ENCODE measurements around the gene PRELID1.
"Not testable (repeated sequence)": the region's sequence is repeated elsewhere in the genome, so short reads cannot be mapped to it uniquely, and the experiment has no call there.

Gene PRELID1

DNA sequence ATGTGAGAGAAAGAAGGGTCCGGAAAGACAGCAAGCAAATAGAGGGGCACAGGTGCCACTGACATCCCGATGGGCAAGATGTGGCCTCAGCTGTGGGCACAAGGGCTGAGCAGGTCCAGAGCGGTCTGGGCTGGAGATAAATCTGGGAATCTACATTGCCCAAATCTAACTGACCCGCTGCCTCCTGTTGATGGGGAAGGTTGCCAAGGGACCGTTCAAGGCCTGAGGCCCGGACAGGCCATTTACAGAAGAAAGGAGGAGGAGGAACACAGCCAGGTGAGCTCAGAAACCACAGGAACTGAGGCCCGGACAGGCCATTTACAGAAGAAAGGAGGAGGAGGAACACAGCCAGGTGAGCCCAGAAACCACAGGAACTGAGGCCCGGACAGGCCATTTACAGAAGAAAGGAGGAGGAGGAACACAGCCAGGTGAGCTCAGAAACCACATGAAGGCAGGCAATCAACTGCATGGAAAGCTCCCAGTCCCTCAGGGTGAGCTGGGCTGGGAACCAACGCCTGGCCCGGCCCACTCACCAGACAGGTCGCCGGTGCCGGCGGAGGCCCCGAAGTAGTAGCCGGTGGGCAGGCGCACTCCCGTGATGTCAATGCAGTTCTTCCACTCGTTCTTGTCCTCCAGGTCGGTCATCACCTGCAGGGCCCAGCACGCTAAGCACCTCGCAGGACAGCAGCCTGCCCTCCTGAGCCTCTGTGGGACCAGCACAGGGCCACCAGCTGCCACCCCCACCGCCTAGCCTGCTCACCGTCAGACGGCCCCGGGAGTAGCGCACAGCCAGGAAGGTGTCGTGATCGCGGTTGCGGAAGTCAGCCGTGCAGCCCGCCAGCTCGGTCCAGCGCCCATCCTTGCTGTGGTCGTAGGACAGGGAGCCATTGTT lies 33.2 kb downstream of the PRELID1 start:
- no peak for DNase-seq (ENCODE audit: low read depth)

DNA sequence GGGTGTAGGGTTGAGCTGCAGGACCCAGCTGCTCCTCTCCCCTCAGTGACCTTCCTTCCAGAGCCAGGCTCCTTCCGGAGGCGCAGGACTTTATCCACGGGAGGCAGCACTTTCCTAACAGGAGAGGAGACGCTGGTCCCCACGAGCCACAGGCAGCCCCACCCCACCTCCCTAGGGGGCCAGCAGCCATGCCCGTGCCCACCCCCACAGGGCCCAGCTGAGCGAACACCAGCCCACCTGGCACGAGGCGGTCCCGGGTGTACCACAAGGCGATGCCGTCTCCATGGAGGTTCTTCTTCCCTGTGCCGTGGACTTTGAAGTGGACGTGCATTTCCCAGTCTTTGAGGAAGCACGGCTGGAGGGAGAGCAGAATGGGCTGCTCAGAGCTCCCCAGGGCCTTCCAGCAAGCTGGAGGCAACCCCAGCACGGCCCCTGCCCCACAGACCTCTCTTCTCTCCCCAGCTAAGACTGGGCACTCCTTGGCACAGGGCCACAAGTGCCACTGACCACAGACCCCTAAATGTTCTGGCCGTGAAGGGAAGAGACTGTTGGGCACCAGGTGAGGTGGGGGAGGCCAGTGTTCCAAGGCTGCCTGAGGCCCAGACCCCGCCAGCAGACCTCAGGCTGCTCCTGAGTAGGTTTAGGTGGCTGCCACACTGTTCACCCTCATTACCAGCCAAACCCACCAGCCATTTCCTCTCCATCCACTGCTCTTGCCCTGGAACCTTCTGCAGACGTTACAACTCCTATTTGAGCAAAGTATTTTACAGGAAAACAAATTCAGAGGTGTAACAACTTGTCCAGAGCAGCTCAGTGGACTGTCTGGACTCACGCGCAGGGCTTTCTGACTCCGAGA lies 34.9 kb downstream of the PRELID1 start:
- no peak for DNase-seq (ENCODE audit: low read depth)

DNA sequence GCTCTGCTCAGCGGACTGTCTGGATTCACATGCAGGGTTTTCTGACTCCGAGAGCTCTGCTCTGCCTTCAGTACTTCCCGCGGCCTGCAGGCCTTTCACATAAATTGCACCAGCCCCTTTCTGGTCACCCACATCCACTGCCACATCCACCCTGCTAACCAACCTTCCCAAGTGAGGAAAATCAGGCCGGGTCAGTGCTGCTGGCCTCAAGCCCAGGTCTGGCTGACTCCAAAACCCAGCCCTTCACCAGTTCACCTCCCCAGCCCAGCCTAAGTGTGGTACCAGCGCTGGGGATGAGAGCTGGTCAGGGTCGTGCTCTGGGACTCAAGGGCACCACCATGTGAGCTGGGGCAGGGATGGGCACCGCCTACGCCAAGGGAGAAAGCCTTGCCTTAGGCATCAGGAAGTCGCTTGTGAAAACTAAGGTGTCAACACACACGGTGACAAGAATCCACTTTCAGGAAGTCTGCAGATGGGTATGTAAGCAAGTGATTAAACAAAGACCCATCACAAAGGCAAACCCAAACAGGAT lies 35.6 kb downstream of the PRELID1 start:
- DNase-seq (ENCODE audit: low read depth): no peak

DNA sequence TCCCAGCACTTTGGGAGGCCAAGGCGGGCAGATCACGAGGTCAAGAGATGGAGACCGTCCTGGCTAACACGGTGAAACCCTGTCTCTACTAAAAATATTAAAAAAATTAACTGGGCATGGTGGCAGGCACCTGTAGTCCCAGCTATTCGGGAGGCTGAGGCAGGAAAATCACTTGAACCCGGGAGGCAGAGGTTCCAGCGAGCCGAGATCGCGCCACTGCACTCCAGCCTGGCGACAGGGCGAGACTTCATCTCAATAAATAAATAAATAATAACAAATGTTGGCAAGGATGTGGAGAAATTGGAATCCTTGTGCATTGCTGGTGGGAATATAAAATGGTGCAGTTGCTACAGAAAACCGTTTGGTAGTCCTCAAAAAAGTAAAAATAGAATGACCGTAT lies 39.4 kb downstream of the PRELID1 start:
- not testable (repeated sequence) for DNase-seq (ENCODE audit: low read depth)

DNA sequence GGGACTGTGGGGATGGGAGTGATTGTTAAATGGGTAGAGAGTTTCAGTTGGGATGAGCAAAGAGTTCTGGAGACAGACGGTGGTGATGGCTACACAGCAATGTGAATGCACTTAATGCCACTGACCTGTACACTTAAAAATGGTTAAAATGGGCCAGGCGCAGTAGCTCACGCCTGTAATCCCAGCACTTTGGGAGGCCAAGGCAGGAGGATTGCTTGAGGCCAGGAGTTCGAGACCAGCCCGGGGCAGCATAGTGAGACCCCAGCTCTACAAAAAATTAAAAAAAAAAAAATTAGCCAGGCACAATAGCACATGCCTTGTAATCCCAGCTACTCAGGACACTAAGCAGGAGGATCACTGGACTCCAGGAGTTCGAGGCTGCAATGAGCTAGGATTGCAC lies 40.2 kb downstream of the PRELID1 start:
- DNase-seq (ENCODE audit: low read depth): no peak

DNA sequence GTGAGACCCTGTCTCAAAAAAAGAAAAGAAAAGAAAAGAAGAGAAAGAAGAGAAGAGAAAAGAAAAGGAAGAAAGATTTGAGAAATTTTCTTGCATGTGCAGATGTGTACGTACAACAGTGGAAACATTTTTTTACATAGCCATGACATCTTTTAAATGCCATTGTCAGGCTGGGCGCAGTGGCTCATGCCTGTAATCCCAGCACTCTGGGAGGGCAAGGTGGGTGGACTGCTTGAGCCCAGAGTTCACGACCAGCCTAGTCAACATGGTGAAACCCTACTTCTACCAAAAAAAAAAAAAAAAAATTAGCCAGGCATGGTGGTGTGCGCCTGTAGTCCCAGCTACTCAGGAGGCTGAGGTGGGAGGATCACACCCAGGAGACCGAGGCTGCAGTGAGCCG lies 41.3 kb downstream of the PRELID1 start:
- no peak for DNase-seq (ENCODE audit: low read depth)

DNA sequence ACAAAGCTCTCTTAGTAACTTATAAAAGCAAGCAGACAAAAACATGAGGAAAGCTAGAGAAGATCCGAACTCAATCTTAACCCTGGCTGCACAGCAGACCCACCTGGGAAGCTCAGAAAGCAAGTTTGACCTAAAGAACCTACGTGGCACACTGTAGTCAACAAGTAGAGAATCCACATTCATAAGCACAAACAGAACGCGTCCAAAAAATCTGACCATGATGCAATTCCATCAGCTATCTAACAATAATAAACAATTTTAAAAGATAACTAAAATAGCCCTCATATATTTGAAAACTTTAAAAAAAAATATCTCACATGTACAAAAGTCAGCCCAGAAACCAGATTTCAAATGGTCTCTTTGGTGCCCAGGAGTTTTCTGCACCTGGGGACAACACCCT lies 43.2 kb downstream of the PRELID1 start:
- DNase-seq (ENCODE audit: low read depth): no peak

DNA sequence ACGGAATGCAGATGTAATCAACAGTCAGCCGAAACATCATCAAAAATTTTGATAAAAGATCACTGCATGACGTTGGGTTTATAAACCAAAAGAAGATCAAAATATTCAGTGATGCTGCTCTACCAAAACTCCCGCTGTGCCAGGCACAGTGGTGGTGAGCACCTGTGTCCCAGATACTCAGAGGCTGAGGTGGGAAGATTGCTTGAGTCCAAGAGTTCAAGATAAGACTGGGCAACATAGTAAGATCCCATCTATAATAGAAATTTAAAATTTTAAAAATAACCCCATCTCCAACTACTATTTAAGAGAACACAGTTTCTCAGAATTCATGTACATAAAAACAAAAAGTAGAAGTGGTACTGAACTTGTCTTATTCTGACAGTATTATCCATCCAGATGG lies 44.1 kb downstream of the PRELID1 start:
- DNase-seq (ENCODE audit: low read depth): no peak

DNA sequence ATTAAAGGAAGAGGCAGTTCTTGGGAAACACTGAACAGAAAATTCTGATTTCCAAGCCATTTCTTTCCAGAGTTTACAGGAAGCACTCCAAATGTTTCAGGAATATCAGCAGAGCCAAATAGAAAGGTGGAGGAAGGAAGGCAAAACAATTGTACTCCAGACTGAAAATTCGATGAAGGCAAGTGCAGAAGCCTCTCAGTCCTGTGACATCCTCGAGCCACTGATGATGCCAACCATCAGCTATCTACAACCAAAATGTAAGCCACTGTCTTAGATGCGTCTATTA lies 45.7 kb downstream of the PRELID1 start:
- DNase-seq (ENCODE audit: low read depth): no peak

DNA sequence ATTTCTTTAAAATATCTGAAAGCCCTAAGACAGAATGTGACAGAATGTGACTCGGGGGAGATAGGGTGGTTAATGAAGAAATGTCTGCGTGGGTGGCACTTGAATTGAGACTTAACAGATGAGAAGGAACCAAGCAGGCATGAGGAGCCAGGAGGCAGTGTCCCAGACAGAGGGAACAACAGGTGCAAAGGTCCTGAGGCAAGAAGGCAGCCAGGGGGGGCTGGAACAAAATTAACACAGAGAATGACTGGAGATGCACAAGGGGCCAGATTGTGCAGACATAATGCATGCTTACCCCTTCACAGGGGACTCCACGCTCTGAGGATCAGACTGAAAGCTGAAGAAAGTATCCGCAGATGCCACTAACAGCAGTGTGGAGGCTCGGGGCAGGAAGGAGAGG lies 46.2 kb downstream of the PRELID1 start:
- DNase-seq (ENCODE audit: low read depth): no peak

DNA sequence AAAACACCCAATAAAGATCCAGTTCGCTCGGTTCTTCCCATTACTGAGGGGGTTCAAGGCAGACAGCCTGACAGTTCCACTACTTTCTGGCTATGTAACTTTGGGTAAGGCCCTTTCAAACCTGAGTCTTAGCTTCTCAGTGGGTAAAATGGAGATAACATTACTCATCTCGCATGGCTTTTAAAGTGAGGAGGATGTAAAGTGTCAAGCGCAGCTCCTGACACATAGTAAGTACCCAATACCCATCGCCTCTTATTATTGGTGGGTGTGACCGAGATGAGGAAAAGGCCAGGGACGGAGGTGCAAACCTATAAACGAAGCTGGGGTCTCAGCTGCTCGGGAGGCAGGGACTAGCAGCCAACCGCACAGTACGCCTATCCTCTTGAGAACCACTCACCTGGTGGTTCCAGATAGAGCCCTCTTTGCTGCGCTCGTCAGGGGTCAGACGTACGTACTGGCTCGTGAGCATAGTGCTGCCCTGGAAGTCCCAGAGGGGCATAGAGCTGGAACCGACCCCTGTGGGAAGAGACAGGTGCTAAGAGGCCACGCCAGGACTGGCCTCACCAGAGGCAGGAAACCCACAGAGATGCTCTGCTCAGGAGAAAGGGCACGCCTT lies 47.3 kb downstream of the PRELID1 start:
- no peak for DNase-seq (ENCODE audit: low read depth)

DNA sequence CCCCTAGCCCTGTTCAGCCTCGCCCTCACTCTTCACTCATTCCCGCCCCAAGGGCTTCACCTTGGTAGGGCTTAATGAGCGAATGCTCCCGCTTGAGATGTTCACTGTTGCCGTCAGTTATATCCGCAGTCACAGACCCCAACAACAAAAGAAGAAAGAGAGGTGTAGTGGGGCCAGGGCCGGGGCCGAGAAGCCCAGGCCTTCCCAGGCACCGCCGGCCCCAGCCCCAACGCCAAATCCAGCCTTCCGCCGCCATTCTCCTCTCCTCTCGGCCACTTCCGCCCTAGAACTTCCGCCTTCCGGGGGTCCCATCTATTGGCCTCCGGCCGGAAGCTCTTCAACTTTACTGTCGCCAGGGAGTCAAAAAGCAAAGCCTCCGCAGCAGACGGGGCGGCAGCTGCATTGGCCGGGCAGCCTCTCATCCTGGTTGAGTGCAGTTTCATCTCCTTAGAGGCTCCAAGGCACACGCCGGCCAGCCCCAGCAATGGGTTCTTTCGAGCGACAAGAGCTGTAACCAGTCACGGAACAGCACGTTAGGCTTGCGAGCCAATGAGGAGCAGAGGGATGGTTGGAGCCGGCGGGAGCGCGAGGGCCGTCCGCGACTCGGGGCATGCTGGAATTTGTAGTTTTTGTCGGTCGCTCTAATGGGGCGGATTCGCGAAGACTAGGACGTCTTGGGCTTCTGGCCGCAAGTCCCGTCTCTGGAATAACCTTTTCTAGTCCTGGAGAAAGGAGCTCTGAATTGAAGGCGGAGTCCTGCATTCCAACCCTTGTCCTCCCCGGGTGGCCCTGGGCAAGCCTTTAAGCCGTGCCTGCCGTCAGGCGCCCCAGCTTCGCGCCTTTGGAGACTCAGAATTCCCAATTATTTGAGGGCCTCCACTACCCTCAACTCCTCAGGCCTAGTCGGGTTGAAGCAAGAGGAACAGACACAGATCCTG lies 48.1 kb downstream of the PRELID1 start, which contains the start of gene LMAN2:
LMAN2 (minus strand) TSS at position 277 of the 938 bp plus-strand sequence; CDS start at position 256, 21 bp downstream.
- peak; percentile 86 for DNase-seq (ENCODE audit: low read depth)

DNA sequence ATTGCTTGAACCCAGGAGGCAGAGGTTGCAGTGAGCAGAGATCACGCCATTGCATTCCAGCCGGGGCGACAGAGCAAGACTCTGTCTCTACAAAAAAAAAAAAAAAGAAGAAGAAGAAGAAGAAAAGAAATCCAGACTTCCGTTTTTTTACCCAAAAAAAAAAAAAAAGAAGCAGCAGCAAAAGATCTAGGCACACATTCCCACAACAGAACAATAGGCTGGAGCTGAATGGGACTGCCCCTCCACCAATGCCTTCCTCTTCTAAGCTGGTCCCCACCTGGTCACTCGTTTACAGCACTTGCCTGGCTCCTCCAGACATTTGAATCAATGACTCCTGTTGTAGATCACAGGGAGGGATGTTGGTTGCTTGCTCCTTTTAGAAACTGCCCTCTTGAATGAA lies 49.5 kb downstream of the PRELID1 start:
- DNase-seq (ENCODE audit: low read depth): no peak

DNA sequence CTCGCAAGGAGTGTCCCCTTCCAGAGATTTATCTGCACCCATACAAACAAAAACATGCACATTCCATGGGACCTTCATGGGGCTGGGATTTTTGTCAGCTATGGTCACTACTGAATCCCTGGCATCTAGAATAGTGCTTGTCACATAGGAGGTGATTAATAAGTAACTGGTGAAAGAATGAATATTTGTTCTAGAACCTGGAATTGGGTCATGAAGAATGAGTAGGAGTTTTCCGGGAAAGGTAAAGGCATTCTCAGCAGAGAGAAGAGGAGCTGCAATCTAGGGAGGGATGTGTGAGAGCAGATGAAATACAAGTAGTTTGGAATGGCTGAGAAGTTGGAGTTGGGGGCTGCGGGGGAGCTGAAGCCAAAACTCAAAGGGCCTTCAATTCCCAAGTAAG lies 50.7 kb downstream of the PRELID1 start:
- no peak for DNase-seq (ENCODE audit: low read depth)

DNA sequence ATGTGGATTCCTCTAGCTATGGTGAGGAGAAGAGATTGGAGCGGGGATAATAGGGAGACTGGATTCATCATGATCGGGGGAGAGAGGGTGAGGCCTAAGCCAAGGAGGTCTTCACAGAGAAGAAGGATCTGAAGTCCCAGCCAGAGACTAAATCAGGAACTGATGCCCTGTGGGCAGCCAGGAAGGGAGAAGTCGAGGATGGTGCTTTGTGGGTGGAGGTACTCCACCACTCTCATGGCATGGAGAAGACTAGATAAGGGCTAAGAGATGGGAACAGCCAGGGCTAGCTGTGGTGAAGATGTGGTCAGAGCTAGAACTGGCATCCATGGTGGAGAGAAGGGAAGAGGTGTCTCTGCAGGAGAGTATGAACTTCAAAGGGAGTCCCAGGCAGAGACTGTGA lies 51.1 kb downstream of the PRELID1 start:
- DNase-seq (ENCODE audit: low read depth): no peak

DNA sequence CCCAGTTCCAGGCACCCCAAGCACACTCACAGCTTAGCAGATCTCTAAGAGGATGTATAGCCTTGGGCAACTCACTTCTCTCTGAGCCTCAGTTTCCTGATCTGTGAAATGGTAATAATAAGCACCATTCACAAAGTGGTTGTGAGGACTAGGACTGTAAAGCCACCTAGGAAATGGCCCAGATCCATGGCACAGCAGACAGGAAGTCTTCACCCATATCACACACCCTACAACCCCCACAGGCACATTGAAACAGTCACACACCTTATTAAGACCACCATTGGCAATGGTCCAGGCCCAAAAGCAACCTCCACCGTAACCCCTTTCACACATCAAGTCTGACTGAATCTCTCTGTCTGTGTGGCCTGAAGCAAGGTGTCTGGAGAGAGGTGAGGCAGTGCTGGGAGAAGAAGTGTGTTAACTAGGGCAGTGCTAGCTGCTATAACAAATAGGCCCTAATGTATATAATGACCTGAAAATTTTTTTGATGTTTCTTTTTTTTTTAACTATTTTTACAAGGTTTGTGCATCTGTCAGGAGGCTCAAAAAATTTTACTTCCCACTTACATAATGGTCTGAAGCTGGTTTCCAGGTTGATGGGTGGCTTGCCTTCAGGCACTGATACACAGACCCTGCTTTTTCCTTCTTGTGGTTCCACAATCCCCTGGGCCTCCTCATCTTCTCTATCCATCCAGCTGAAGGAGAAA lies 51.7 kb downstream of the PRELID1 start:
- no peak for DNase-seq (ENCODE audit: low read depth)

DNA sequence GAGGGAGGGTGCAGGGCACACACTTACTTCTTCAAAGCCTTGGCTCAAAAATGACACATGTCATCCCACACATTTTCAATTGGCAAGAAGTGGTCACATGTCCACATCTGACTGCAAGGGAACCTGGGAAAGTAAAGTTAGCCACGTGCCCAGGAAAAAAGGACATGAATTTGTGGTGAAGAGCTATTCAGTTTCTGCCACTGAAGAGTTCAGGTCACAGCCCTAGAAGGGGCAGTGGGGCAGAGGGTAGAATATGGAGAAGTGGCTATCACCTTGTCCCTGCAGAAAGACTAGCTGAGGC lies 52.2 kb downstream of the PRELID1 start:
- DNase-seq (ENCODE audit: low read depth): no peak

Measured in activated T-cell treated with anti-CD3 and anti-CD28 coated beads for 48 hours (primary cell).